H9 (cell line): ENCODE measurements around the gene HS6ST2. TPM values are rescaled to one million over a fixed set of nuclear protein-coding genes. Genes with fewer than 3 reads are reported as not detected.

ENCODE experiments used
- DNase-seq: peaks from one replicate; pipeline ENCODE4 v3.0.0-alpha.2; 2017
- H2AFZ ChIP-seq: one replicate; pipeline ENCODE4 v1.6.1; 2013; ENCODE audit warnings: mild to moderate bottlenecking, low read length, control low read depth, moderate library complexity
- H2AK5ac ChIP-seq: 2 replicates; pipeline ENCODE4 v1.6.1; 2013; ENCODE audit warnings: low read length, control low read depth, mixed read lengths; ENCODE audit not compliant: insufficient read length
- H2BK120ac ChIP-seq: one replicate; pipeline ENCODE4 v1.6.1; 2013; ENCODE audit warnings: low read depth, mild to moderate bottlenecking, low read length, control low read depth, inconsistent platforms; ENCODE audit not compliant: poor library complexity, severe bottlenecking
- H2BK12ac ChIP-seq: 2 replicates; pipeline ENCODE4 v1.6.1; 2013; ENCODE audit warnings: low read length, control low read depth, mixed read lengths, low read depth; ENCODE audit not compliant: insufficient read length
- H2BK15ac ChIP-seq: 2 replicates; pipeline ENCODE4 v1.6.1; 2013; ENCODE audit warnings: low read depth, low read length, control low read depth
- H2BK20ac ChIP-seq: one replicate; pipeline ENCODE4 v1.6.1; 2013; ENCODE audit warnings: low read depth, mild to moderate bottlenecking, low read length, control low read depth, inconsistent platforms; ENCODE audit not compliant: poor library complexity, severe bottlenecking
- H2BK5ac ChIP-seq: 2 replicates; pipeline ENCODE4 v1.6.1; 2013; ENCODE audit warnings: low read length, control low read depth, mixed read lengths; ENCODE audit not compliant: insufficient read length
- H3K14ac ChIP-seq: 2 replicates; pipeline ENCODE4 v1.6.1; 2013; ENCODE audit warnings: low read length, control low read depth; ENCODE audit not compliant: insufficient read depth
- H3K18ac ChIP-seq: 2 replicates; pipeline ENCODE4 v1.6.1; 2013; ENCODE audit warnings: low read depth, mild to moderate bottlenecking, mixed read lengths, low read length, control low read depth; ENCODE audit not compliant: insufficient read length
- H3K23ac ChIP-seq: 2 replicates; pipeline ENCODE4 v1.6.1; 2013; ENCODE audit warnings: low read length, control low read depth, mixed read lengths, low read depth; ENCODE audit not compliant: insufficient read length
- H3K23me2 ChIP-seq: 2 replicates; pipeline ENCODE4 v1.6.1; 2013; ENCODE audit warnings: low read depth, mild to moderate bottlenecking, mixed read lengths, low read length, control low read depth; ENCODE audit not compliant: insufficient read length, poor library complexity, severe bottlenecking
- H3K27ac ChIP-seq: 2 replicates; pipeline ENCODE4 v1.5.1; 2013; ENCODE audit warnings: low read length, control low read depth, mixed read lengths, low read depth; ENCODE audit not compliant: insufficient read length
- H3K27me3 ChIP-seq: 2 replicates; pipeline ENCODE4 v1.6.1; 2013; ENCODE audit warnings: low read length, control low read depth, inconsistent platforms; ENCODE audit not compliant: insufficient read depth
- H3K4ac ChIP-seq: 2 replicates; pipeline ENCODE4 v1.6.1; 2013; ENCODE audit warnings: low read depth, mild to moderate bottlenecking, control low read depth, inconsistent platforms, low read length, moderate library complexity
- H3K4me1 ChIP-seq: 2 replicates; pipeline ENCODE4 v1.6.1; 2013; ENCODE audit warnings: low read length, control low read depth, inconsistent platforms; ENCODE audit not compliant: insufficient read depth
- H3K4me2 ChIP-seq: 2 replicates; pipeline ENCODE4 v1.6.1; 2013; ENCODE audit warnings: low read length, control low read depth, mixed read lengths; ENCODE audit not compliant: insufficient read length, insufficient read depth
- H3K56ac ChIP-seq: 2 replicates; pipeline ENCODE4 v1.6.1; 2013; ENCODE audit warnings: low read depth, mild to moderate bottlenecking, mixed read lengths, low read length, control low read depth; ENCODE audit not compliant: insufficient read length
- H3K79me1 ChIP-seq: 2 replicates; pipeline ENCODE4 v1.6.1; 2013; ENCODE audit warnings: low read depth, mild to moderate bottlenecking, moderate library complexity, low read length, control low read depth, inconsistent platforms; ENCODE audit not compliant: insufficient read depth, poor library complexity, severe bottlenecking
- H3K79me2 ChIP-seq: 2 replicates; pipeline ENCODE4 v1.6.1; 2013; ENCODE audit warnings: low read length, control low read depth, inconsistent platforms; ENCODE audit not compliant: insufficient read depth
- H3K9ac ChIP-seq: 2 replicates; pipeline ENCODE4 v1.6.1; 2013; ENCODE audit warnings: low read length, control low read depth, mixed read lengths; ENCODE audit not compliant: insufficient read length; ENCODE audit errors: extremely low read depth
- H3K9me3 ChIP-seq: one replicate; pipeline ENCODE4 v1.6.1; 2013; ENCODE audit warnings: low read depth, low read length, inconsistent platforms; ENCODE audit not compliant: control insufficient read depth
- H3T11ph ChIP-seq: one replicate; pipeline ENCODE4 v1.6.1; 2013; ENCODE audit warnings: mild to moderate bottlenecking, low read length, control low read depth, inconsistent platforms
- H4K20me1 ChIP-seq: one replicate; pipeline ENCODE4 v1.6.1; 2013; ENCODE audit not compliant: control insufficient read depth, insufficient read length, insufficient read depth
- H4K5ac ChIP-seq: 2 replicates; pipeline ENCODE4 v1.6.1; 2013; ENCODE audit warnings: low read depth, mild to moderate bottlenecking, mixed read lengths, low read length, control low read depth; ENCODE audit not compliant: insufficient read length
- H4K8ac ChIP-seq: replicated peaks from 2 replicates; pipeline ENCODE4 v1.6.1; 2013; ENCODE audit warnings: low read length, control low read depth, mixed read lengths, low read depth; ENCODE audit not compliant: insufficient read length
- H4K91ac ChIP-seq: 2 replicates; pipeline ENCODE4 v1.6.1; 2013; ENCODE audit warnings: low read depth, mild to moderate bottlenecking, moderate library complexity, mixed read lengths, low read length, control low read depth; ENCODE audit not compliant: insufficient read length
- H3K27ac Mint-ChIP-seq, 3 experiments: 2 replicates in 2 of 3; 3 replicates in 1 of 3; pipeline ENCODE4 v1.8.0; 2020 to 2021; ENCODE audit warnings: mixed read lengths in 3 of 3, mild to moderate bottlenecking in 1 of 3, moderate library complexity in 1 of 3
- H3K27me3 Mint-ChIP-seq: 2 replicates; pipeline ENCODE4 v1.8.0; 2021; ENCODE audit warnings: low read depth, mild to moderate bottlenecking, moderate library complexity, mixed read lengths
- H3K36me3 Mint-ChIP-seq, 3 experiments: 2 replicates in 2 of 3; 3 replicates in 1 of 3; pipeline ENCODE4 v1.8.0; 2020 to 2021; ENCODE audit warnings: low read depth in 3 of 3, mixed read lengths in 3 of 3; ENCODE audit not compliant: insufficient read depth in 1 of 3
- H3K4me1 Mint-ChIP-seq, 2 experiments: 2 replicates each; pipeline ENCODE4 v1.8.0; 2020; ENCODE audit warnings: mixed read lengths in 2 of 2
- H3K4me3 Mint-ChIP-seq, 2 experiments: 2 replicates in 1 of 2; 3 replicates in 1 of 2; pipeline ENCODE4 v1.8.0; 2020 to 2021; ENCODE audit warnings: mild to moderate bottlenecking in 2 of 2, mixed read lengths in 2 of 2, moderate library complexity in 1 of 2
- H3K9me3 Mint-ChIP-seq, 2 experiments: 2 replicates in 1 of 2; 3 replicates in 1 of 2; pipeline ENCODE4 v1.8.0; 2020; ENCODE audit warnings: mild to moderate bottlenecking in 2 of 2, mixed read lengths in 2 of 2, moderate library complexity in 1 of 2
- CTCF ChIP-seq: fragments of 200-600 bp; sonication (generic); conservative IDR thresholded peaks from 3 replicates; pipeline ENCODE4 v1.8.0; 2021; ENCODE audit warnings: antibody characterized with exemption, mild to moderate bottlenecking
- WGBS: extraction: QIAGEN DNeasy Blood & Tissue Kit; methylation state at CpG from one replicate; pipeline ENCODE4 v1.1.7; 2013; ENCODE audit warnings: missing lambda C conversion rate, low lambda C conversion rate, mixed read lengths; ENCODE audit not compliant: insufficient read length; ENCODE audit errors: extremely low coverage; 5-methylcytosine and 5-hydroxymethylcytosine counted together
- total RNA-seq: library from RNA; stranded (reverse); gene quantifications from 2 replicates; pipeline ENCODE4 v1.2.1, GENCODE V29; 2021

Gene HS6ST2
- total RNA-seq, 1 experiment from 2014 or later: 4.8 TPM

DNA sequence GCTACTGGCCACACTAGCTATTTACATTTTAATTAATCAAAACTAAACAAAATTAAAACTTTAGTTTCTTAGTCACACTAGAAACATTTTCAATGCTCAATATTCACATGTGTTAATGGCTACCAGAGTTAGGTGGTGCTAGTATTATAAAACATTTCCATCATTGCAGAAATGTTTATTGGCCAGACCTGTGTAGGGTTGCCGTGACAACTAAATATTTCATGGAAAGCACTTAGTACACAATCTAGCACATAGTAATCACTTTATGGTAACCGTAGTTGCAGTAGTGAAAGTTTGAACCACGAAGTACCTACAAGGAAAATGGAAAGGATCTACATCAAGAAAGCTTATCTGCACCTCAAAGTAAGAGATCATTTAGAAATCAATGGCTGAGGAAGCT is 95.9 kb downstream of the HS6ST2 start:
- no peak overlapping the region for H3K23ac ChIP-seq
- no peaks in the 10 kb centered on the region for H3K9me3 ChIP-seq
- H2AK5ac ChIP-seq: no peak overlapping the region
- no peak overlapping the region for H2BK5ac ChIP-seq
- no peak overlapping the region for H2BK120ac ChIP-seq
- H2BK12ac ChIP-seq: no peak overlapping the region
- WGBS: no CpG with 5 or more reads among the region's 3 CpGs
- no peaks in the 10 kb centered on the region for H3K79me2 ChIP-seq
- H3K9ac ChIP-seq: no peak overlapping the region
- TF ChIP-seq CTCF: no peak
- H3K4me1 Mint-ChIP-seq: peaks cover 8 to 12% of the 10 kb centered on the region in 2 experiments
- no peak overlapping the region; a peak in 1 of 7 replicates for H3K27ac Mint-ChIP-seq
- H3K4me1 ChIP-seq: no peaks in the 10 kb centered on the region
- H3K27me3 Mint-ChIP-seq: peaks cover 5% of the 10 kb centered on the region; the same call in 1 of the 2 replicates
- no peaks in the 10 kb centered on the region for H3K27me3 ChIP-seq
- no peak overlapping the region for H4K5ac ChIP-seq
- no peak overlapping the region for H2BK15ac ChIP-seq
- no peak overlapping the region for H3K18ac ChIP-seq
- DNase-seq: no peak
- peaks cover 19% of the 10 kb centered on the region in 2 experiments for H3K9me3 Mint-ChIP-seq
- no peak overlapping the region for H2BK20ac ChIP-seq
- H3T11ph ChIP-seq: no peak overlapping the region
- H3K36me3 Mint-ChIP-seq: peaks cover 13 to 22% (median 14%) of the 10 kb centered on the region in 3 experiments
- no peak overlapping the region for H3K14ac ChIP-seq
- H3K23me2 ChIP-seq: no peaks in the 10 kb centered on the region
- no peak overlapping the region for H4K8ac ChIP-seq
- no peaks in the 10 kb centered on the region for H3K79me1 ChIP-seq
- H3K4ac ChIP-seq: no peak overlapping the region
- no peak overlapping the region for H3K27ac ChIP-seq
- H2AFZ ChIP-seq: no peak overlapping the region
- no peak overlapping the region for H3K56ac ChIP-seq
- no peak overlapping the region for H3K4me2 ChIP-seq
- H4K91ac ChIP-seq: no peak overlapping the region
- no peak overlapping the region for H3K4me3 Mint-ChIP-seq
- no peaks in the 10 kb centered on the region for H4K20me1 ChIP-seq
